CD1c-positive myeloid dendritic cell (primary cell): Measurements from ENCODE around the gene EPS8L1.

Source experiments
- DNase-seq: peaks from one replicate; pipeline ENCODE4 v3.0.0-alpha.2; 2016; ENCODE audit errors: extremely low spot score

The EPS8L1 gene

DNA sequence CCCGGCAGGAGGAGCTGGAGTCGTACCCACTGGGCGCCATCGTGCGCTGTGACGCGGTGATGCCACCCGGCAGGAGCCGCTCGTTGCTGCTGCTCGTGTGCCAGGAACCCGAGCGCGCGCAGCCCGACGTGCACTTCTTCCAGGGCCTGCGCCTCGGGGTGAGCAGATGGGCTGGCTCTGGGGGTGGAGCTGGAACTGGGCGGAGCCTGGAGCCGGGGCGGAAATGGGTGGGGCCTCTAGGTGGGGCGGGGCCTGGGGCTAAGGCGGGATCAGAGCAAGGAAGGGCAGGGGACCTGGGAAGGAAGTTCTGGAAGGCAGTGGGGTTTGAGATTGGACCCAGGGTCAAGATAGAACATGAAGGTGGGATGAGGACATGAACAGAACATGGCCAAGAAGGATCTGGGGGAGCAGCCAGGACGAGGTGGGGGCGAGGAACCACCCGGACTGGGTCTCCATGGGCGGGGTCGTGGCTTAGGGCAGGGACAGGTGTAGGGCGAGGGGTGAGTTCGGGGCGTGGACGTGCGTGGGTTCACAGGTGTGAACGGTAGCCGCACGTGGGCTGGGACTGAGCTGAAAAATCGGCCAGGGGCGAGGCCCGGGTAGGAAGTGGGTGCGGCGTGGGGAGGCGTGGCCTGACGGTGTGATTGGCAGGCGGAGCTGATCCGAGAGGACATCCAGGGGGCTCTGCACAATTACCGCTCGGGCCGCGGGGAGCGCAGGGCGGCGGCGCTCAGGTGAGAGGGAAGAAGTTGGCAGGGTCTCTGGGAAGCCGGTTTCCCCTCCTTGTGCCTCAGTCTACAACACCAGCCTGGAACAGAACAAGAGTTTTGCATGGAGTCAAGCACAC lies 4.7 kb downstream of the EPS8L1 start:
- DNase-seq: peak; percentile 88

GRCh38 chr19:55080968-55081769 lies 5.5 kb downstream of the EPS8L1 start:
- DNase-seq: peak; percentile 90

DNA sequence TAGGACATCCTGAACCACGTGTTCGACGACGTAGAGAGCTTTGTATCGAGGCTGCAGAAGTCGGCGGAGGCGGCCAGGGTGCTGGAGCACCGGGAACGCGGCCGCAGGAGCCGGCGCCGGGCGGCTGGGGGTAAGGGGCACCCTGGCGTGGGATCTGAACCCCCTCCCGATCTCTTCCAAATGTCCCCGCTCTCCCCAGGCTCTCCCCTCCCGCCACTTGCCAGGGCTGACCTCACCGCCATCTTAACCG lies 6.0 kb downstream of the EPS8L1 start:
- no peak for DNase-seq

GRCh38 chr19:55082020-55082851 lies 6.6 kb downstream of the EPS8L1 start:
- peak; percentile 66 for DNase-seq

- DNase-seq: no peak
Observed at GRCh38 chr19:55083004-55083850, 7.6 kb downstream of the EPS8L1 start.

GRCh38 chr19:55084416-55084815 lies 8.7 kb downstream of the EPS8L1 start:
- DNase-seq: no peak

- DNase-seq: no peak
Observed at GRCh38 chr19:55085923-55086715, 10.4 kb downstream of the EPS8L1 start.

DNA sequence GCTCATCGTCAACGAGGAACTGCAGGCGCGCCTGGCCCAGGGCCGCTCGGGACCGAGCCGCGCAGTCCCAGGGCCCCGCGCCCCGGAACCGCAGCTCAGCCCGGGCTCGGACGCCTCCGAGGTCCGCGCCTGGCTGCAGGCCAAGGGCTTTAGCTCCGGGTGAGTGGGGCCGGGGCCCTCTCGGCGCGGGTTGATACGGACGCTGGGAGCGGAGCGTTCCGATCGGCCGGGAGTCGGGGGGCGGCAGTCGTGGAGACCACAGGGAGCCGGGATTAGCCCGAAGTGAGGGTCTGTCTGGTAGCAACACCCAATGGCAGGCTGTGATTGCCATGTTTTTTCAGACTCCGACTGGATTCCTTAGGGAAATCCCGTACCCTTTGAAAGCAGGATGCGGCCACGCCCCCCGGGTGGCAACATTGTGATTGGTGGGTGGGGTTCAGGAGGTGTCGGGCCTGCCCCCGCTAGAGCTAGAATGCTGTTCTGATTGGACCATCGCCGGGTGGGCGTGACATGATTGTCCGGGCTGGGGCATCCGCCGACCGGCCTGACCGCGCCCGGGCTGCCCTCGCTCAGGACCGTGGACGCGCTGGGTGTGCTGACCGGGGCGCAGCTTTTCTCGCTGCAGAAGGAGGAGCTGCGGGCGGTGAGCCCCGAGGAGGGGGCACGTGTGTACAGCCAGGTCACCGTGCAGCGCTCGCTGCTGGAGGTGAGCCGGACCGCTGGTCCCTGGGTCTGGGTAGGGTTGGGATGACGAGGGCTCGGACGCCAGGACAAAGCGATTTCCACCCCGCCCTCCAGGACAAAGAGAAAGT lies 11.3 kb downstream of the EPS8L1 start:
- peak; percentile 65 for DNase-seq

- DNase-seq: peak; percentile 64
Observed at GRCh38 chr19:55087542-55087901, 11.9 kb downstream of the EPS8L1 start.

GRCh38 chr19:55088021-55088451 lies 12.4 kb downstream of the EPS8L1 start:
- DNase-seq: no peak

DNA sequence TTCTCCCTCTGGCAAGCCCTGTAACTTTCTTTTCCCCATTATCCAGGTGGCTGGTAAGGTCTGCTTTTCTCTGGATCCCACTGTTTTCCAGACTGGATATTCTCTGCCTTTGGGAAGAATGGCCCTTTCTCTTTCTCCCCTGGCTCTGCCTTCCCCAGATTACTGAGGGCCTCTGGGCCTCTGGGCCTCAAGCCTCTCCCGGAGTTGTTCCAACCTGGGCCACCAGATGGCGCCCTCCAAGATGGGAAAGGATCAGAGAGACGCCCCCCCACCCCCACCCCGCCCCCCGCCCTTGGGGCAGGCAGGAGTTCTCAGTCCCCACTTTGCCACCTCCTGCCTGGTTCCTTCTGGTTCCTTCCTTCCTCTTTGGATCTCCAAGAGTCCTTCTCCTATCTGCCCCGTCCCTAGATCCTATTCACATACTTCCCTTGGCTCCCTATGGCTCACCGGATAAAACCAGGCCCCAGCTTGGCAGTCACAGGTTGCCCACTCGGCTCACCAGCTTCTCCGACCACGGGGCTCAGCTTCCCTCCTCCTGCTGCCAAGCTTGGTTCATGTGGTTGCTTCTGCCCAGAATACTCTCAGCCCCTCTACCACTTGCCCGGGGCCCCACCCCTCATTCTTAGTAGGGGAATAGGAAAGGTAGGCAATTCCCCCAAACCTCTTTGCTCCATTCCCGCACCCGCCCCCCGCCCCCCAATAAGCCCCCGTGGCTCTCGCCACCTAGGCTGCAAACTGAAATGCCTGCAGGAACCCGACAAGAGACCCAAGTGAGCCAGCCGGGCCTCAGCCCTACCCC lies 13.1 kb downstream of the EPS8L1 start:
- peak; percentile 72 for DNase-seq

GRCh38 chr19:55089342-55089944 lies 13.8 kb downstream of the EPS8L1 start:
- DNase-seq: no peak

DNA sequence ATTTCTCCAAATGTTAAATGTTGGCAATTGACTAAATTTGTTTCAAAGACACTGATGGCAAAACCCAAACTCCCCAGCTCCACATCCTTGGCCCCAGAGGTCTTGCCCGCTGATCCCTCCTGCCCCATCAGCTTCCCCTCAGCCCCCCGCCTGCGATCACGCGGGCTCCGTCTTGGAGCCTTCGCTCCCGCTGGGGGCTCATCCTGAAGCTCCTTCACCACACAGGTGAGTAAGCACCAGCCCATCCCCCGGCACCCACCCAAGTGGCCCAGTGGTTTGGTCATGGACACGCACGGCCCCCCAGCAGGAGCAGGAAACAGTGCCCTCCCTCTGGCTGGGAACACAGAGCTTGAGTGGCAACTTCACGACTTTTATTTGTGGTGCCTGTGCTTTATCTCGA lies 14.9 kb downstream of the EPS8L1 start:
- DNase-seq: no peak

DNA sequence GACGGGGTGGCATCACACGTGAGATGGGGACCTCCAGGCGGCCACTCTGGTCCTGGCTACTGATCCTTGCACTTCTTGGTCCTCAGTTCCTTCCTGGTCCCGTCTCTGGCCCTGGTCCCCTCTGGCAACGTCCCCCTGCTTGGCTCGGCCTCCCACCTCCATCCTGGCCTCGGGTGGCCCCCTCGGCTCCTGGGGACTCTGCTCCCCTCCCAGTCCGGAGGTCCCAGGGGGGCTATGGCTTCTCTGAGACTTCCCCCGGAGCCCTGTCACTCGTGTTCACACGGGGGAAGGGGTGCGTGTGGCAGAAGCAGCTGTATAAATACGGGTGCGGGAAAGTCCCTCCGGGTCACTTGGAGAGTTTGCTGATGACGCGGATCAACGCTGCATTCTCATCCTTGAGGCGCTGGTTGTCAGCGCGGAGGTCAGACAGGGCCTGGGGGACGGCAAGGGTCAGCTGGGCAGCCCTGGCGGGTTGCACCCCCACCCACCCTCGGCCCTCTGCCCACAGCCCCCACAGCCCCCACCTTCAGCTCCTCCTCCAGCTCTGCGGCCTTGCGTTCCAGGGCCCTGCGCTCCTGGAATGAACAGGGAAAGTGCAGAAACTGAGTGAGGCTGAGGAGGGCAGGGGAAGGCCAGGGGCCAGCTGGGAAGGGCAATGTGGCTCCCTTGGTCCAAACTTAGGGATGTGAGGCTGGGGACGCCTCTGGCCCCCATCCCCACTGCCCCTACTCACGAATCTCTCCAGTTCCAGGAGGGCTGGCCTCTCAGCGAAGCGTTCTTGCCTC lies 15.6 kb downstream of the EPS8L1 start:
- no peak for DNase-seq

- no peak for DNase-seq
Observed at GRCh38 chr19:55091955-55092354, 16.3 kb downstream of the EPS8L1 start.

DNA sequence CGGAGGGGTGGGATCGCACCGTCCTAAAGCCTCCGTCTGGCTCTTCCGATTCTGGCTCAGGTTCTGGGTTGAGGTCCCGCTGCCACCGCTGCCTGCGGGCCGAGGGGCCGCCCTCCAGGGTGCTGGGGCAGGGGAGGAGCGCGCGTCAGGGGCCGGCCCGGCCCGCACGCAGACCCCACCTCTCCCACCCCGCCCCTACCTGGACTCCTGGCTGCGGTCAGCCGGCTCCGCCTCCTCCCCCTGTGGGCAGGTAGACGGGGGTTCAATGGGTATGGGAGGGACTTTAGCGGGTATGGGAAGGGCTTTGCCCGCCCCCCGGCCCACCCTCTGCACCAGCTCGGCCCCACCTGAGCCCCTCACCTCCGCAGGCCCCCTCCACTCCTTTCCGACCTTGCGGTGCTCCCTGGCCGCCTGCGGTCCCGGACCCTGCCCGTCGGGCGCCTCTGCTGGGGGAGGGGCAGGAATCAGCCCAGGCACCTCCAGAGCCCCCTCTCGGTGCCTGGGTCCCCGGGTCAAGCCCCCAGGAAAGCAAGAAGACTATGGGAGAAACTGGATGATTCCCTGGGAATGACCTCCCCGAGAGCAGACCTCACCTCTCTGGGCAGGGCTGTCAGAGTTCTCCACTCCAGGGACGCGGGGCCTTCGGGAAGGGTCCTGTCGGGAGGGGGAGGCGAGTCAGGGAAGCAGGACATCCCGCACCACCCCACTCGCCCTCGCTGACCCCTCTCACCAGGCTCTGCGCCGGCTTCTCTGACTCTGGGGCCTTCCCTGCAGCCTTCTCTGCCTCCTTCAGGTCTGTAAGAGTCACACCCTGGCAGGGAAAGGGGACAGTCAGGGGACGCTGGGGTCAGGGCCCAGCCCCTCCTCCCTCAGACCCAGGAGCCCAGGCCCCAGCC lies 17.0 kb downstream of the EPS8L1 start:
- DNase-seq: no peak
